ENCODE data around the gene CENPP.

Gene CENPP

DNA sequence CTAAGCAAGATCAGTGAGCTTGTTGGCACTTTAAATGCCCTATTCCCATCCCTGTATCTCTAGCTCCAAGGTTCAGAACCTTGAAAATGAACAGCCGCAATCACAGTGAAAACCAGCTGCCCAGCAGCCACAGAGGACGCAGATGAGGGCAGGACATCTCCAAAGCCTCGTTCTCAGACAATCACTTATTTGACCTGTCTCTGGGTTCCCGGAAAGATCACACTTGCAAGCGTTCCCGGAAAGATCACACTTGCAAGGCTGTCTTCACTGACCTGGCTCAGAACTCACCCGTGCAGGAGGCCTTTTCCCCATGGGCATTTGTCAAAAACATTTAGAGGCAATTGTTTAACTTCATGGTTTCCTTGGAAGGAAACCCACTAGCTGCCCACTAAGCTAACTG, 318.5 kb downstream of the CENPP start:
- no peak for DNase-seq

DNA sequence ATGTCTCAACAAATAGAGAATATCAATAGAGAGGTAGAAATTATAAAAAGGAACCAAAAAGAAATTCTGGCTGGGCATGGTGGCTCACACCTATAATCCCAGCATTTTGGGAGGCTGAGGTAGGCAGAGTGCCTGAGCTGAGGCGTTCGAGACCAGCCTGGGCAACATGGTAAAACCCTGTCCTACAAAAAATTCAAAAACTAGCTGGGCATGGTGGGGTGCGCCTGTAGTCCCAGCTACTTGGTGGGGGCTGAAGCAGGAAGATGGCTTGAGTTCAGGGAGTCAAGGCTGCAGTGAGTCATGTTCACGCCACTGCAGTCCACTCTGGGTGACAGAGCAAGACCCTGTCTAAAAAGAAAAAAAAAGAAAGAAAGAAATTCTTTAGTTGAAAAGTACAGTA, 319.3 kb downstream of the CENPP start:
- DNase-seq: no peak

DNA sequence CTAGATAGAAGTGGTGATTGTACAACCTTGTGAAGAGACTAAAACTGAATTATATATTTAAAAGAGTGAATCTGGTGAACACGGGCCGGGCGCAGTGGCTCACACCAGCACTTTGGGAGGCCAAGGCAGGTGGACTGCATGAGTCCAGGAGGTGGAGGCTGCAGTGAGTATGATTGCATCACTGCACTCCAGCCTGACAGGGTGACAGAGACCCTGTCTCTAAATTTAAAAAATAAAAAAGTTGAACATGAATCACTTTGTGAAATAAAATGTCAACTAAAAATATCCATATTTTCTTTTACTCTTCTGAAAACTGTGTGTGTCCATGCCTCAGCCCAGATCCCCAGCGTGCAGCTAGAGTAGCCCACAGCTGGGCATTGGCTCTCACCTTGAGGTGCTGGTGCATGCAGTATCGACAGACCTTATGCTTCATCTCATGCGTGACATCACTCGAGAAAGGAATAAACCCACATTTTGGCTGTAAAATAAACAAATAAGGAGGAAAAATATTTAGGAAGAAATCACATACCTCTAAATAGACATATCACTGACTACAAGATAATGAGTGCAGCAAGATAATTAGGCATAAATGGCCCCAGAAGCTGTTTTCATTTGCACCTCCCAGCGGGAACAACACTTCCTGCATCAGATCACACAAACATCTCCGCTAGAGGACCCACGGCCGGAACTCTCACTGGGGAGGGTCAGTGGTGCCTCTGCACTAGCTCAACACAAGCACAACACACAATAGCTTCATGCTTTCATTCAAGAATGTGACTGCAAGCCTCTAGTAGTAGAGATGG, 322.1 kb downstream of the CENPP start:
- DNase-seq: no peak

DNA sequence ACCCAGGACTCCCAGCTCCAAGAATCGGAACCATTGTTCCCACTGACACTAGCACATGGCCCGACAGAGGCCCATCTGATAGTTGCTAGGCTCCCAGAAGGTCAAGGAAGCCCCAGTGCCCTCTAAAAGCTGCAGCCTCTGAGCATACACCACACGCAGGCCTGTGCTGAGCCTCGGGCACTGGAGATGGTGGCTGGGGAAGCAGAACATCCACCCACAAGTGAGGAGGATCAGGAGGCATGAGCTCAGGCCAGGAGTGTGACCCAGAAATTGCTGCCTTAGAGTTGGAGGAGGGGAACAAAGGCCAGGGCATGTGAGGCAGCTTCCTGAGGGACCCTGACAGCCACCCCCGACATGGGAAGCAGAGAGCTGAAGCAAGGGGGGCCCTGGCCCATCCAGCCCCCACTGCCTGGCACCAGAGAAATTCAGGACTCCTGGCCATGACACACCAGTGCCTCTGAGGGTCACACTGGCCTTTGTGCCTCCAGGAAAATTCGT, 322.8 kb downstream of the CENPP start:
- DNase-seq: no peak

DNA sequence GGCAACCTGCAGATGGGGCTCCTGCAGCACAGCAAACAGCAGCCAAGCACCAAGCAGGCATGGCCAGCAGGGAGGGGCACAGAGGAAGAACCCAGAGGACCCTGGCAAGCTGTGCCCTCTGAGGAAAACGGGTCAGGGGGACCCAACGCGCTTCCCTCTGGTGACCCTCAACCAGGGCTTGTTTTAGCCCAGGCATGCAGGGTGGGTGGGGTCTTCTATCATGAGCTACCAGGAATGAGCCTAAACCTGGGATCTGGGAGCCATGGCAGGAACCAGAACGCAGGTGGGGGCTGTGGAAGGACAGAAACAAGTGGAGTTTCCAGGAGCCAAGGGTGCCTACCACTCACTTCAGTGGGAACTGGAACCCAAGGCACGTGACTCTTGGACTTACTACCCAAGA, 323.3 kb downstream of the CENPP start:
- DNase-seq: no peak

DNA sequence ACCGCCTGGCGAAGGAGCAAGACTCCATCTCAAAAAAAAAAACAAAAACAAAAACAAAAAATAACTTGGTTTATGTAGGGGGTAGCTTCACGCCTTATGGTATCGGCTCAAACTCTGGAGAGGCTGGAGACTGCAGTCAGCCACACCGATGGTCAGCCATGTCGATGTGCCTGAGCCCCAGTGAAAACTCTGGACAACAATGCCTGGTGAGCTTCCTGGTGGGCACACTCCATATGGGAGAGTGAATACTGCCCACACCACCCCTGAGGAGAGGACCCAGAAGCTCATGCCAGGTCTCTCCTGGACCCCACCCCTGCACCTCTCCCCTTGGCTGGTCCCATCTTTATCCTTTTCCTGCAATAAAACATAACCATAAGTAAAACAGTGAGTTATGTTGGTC, 324.5 kb downstream of the CENPP start:
- no peak for DNase-seq

DNA sequence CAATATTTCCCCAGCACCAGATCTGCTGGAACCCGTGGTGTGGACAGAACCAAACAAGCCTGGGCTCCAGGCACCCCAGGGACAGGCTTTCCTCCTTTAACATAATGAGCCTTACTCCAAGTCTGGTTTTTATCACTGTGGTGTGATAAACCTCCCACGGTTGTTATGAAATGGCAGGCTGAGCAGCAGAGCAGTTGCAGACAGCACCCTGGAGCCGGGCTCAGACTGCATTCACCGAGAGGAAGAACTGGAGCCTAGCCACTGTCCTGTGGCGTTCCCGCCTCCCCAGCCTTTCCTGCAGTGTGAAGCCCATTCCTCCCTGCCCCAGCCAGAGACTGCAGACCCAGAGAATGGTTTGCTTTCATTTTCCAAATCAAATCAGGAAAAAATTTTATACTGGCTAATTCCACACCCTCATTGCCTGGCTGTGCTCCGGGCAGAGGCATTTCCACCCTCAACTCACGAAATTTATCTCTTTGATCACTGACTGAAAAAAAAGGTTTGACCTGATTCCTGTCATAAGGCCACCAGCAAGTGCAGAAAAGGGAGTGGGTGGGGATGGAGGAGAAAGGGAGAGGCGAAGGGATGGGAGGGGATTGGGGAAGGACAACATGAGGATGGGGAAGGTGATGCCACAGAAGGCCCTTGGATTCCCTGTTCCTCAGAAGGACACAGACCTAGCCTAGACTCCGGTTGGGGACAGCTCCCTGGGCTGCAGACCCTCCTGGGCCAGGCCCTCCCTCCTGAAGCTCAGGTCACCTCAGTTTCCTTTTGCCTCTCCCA, 325.3 kb downstream of the CENPP start:
- DNase-seq: no peak

DNA sequence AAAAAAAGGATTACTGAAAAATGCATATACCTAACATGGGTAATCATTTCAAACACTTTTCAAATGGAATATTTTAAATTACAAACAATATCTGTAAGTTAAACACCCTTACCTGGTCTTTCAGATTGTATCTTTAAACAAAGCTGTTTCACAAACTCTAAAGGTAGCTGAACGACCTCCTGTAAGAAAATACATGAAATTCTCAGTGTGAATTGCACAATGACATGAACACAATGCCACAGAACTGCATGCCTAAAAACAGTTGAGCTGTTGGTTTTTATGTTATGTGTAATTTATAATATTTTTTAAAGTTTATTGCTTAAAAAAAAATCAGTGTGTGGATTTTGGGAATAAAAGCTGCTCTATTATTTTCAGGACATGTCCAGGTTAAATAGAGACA, 326.7 kb downstream of the CENPP start:
- DNase-seq: no peak

DNA sequence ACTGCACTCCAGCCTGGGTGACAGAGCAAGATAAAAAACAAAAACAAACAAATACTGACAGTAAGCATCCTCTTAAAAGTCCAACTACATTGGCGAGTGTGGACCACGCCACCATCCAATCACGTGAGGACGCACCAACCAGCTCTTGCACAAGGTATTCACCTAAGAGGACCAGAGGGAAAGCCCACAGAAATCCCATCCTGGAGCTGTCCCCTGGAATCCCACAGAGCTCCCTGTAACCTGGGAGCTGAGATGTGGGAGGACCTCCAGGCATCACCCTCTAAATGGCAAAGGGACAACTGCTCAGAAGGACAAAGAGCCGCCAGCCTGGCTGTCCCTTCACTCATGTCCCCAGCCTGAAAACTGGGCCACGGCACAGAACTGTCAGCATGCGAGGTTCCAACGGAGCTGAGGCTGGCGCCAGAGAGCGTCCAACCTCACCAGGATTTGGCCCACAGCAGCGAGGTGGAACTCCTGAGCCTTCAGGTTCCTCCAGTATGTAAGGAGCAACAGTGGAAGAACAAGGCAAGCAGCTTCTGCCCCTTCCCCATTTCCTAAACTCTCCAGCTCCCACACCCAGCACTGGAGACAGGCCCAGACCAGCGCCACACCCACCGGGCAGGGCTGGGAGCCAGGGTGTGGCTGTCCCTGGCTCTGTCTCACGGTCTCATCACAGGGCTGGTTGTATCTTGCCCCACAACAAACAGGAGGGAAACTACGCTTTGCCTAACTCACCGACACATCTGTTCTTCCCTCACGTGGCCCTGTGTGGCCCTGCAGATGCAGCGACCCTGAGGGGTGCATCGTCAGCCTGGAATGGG, 328.9 kb downstream of the CENPP start:
- no peak for DNase-seq

DNA sequence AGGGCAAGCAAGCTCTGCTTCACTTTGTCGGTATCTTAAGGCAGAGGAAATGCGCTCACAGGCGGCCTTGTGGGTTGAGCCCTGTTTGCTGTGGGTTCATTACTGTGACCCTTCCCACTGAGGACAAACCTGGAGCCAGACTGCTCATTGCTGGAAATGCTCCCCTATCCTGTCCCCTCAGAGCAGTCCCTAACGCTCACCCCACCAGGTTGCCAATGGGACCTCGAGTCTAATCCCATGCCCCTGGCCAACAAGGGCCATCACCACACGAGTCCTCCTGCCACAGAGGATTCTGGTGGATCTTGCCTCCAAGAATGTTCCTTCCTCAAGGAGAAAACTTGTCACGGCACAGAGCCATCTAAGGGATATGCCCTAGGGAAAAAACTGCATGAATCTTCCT, 329.6 kb downstream of the CENPP start:
- no peak for DNase-seq

DNA sequence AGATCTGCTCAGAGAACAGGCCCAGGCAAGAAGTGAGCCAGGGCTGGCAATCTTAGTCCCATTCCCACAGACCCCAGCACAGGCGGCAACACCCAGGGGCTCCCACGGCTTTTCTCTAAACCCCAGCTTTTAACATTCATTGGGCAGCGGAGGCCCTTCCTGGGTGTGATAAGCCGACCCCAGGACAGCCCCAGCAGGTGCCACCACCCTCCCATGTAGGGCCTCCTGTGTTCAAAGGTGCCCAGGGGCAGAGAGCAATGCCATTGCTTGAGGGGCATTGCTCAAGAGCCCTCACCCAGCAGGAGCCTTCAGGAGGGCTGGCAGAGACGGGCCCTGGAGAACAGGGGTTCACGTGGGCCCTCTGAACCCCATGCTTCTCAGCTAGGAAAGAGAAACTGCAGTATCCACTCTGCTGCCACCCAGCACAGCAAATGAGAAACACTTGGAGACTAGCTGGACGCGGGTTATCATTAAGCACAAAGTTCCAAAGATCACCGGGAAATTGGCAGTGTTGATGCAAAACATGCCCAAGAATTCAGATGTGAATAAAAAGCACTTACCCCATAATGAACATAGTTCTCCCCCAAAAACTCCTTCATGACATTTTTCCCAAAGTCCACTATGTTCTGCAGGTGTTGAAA, 330.3 kb downstream of the CENPP start:
- DNase-seq: no peak

DNA sequence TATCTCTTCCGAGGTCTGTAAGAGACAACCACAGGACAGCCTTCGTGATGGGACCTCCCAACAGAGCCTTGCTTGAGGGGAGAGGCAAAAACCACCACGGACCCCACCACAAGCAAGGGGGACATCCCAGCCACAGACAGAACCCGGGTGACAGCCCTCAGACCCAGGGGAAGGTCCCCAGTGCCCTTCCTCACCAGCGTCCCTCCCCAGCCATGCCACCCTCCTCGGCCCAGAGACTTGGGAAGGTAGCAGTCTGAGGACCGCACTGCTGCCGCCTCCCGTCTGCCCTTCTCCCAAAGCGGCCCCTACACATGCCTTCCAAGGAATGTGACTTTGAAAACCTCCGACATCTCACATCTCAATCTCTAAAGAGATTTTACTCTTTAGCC, 330.8 kb downstream of the CENPP start:
- no peak for DNase-seq

DNA sequence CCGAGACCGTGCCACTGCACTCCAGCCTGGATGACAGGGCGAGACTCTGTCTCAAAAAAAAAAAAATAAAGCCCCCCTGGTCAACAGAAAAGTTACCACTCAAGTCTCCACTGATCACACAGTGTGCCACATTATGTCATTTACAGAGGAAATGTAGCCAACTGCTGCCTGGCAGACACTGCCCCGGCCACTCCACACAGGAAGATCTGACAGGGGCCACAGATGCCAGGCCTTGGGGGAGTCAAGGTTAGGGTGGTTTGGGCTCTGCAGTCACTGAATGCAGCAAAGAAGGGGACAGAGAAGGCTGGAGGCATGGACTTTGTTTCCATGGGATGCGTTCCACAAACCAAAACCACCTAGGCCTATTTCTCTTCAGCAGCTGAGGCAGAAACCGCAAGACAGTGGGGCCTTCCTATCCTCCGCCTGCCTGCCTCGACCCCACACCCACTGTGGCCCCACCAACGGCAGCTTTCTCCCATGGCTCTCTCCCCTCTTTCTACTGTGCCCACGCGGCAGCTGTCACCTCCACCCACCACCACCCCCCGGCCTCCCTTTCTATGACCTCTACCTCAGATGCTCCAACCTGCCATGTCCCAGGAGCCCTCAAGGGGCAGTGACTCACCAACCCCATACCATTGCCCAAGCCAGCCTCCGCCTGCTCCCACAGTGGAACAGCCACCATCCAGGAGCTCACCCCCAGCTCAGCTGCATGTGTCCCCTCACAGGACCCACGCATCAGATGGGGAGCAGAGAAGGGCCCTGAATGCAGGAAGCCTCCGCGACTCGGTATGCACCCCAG, 331.7 kb downstream of the CENPP start:
- DNase-seq: no peak

DNA sequence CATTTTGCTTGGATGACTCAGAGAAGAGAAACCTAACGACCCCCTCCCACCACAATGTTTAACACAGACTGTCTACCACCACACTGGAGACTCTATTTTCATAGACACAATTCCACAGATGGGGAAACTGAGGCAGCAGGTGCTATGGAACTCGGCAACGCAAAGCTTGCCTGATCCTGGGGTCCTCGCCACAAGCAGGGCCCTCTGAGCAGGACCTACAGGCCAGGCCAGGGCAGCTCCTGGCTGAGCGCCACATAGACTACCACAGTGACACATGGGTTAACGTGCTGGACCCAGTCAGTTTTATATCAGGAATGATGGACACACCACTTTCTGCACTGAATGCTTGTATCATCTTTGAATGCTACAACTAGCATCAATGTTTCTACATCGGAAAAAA, 332.4 kb downstream of the CENPP start:
- no peak for DNase-seq

DNA sequence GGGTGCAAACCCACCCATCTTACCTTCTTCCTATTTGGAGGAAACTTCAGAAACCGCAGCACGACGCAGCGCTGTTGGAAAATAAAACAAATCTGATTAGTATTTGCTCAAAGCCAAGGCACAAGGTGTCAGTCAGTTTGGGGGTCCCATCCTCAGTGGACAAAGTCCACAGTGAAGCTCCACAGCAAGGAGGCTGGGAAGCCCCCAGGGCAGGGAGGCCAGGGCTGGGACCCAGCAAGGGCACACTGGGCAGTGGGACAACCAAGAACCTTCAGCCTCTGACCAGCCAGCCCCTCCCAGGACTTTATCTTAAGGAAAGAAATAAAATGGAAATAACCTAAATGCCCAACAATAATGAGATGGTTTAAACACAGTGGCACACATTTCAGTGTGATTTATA, 332.9 kb downstream of the CENPP start:
- DNase-seq: no peak

DNA sequence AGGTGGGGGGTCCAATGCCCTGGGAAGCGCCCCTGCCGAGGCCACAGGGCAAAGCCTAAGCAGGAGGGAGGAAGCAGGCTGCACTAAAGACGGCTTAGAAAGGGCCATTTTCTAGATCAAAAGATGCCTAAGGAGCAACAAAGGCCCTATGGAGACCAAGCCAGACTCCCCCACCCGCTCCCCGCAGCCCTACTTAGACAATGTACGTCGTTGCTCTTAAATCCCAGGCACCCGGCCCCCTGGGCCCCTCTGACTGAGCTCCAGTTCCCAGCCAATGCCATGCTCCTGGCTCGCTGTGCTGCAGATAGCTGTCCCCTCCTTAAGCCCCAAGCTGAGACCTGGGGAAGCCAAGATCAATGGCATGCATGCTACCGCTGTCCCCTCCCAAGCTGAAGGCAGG, 333.8 kb downstream of the CENPP start:
- DNase-seq: no peak

DNA sequence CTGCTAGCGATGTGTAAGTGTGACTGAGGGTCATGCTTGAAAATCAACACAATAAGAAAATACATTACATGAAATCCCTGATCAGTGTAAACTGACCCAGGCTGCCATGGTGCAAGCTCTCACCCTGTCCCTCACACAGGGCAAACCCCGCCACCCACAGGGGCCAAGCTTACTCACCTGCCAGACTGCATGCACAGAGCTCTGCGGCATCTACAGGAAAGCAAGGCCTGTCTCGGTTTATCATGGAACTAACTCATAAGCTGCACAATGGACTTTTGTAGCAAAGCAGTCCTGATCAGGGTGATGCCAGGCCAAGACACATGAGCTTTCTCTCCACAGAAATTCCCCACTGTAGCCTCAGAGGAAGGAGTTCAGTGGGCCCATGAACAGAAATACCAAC, 334.5 kb downstream of the CENPP start:
- no peak for DNase-seq

DNA sequence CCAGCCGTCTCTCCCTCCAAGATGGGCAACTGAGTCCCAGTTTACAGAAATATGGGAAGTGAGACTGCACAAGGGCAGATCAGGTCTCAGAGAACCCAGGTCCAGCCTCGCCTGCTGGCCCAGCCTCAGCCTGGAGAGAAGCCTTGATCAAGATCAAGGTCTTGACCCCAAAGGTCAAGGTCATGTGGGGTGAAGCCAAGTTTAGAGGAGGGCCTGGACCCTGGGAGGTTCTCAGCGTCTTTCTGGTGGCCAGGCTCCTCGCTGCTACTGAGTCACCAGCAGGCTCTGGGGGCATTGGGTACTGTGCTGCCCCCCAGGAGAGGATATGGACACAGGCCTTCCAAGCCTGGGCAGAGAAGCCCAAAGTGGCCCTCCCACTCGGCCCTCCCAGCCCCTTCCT, 335.4 kb downstream of the CENPP start:
- DNase-seq: no peak

DNA sequence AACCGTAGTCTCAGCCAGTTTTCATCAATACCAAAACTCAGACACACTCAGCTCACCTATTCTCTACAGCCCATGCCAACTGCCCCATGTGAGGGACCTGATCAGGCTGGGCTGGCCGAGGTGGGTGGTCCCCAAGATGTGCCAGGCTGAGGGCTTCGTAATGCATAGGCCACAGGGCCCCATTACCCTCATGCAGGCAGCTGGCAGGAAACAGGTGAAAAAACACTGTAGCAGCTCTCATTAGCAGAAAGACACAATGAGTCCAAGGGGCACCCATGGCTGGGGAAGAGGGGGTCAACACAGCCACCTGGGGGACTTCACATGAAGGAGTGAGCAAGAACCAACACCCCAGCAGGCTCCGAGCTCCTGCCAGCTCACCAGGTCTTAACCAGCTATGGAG, 336.0 kb downstream of the CENPP start:
- no peak for DNase-seq

DNA sequence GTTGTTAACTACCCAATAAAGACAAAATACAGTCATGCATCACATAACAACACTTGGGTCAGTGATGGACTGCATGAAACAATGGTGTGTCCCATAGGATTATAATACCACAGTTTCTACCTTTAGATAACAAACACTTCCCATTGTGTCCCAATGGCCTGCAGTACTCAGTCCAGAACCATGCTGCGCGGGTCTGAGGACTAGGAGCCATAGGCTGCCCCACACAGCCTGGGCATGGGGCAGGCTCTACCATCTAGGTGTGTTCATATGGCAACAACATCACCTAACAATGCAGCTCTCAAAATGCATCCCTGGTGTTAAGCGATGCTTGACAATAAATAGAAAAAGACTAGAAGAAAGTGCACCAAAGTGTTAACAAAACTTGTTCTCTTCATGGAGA, 337.4 kb downstream of the CENPP start:
- DNase-seq: no peak

DNA sequence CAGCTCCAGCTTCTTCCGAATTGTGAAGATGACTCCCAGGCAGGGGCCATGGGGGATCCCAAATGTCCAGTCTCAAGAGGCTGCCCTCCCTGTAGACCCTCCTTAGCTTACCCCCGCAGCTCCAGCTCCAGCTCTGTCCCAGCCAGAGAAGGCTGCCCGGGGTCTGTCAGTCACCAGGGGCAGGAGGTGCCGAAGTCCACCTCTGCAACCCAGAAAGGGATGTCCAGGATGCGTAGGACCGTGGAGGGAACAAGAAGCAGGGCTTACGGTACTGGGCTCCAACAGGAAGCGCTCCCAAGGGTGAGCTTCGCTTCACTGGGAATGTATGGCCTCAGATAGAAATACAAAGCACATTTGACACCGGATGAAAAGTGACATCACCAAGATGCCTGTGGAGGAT, 338.2 kb downstream of the CENPP start:
- DNase-seq: no peak
